ENCODE measurements around the gene TENM4.

TENM4 gene

GRCh38 chr11:78787696-78788095, 653.1 kb downstream of the TENM4 start:
- Histone ChIP-seq H3K79me2 (ENCODE audit: insufficient read depth, low read length) (no peaks in the 10 kb centered on the region), H3K36me3 (ENCODE audit: insufficient read depth, low read length) (no peaks in the 10 kb centered on the region), H3K27me3 (ENCODE audit: insufficient read depth, low read length, poor library complexity) (peaks cover 2% of the 10 kb centered on the region), H3K4me2 (ENCODE audit: insufficient read depth, low read length) (no peak overlapping the region), H3K9ac (ENCODE audit: low read depth, low read length) (no peak overlapping the region), H3K4me3 (ENCODE audit: low read depth in 1 of 2, low read length in 2 of 2) (no peak overlapping the region), H3K27ac (ENCODE audit: low read length) (no peak overlapping the region), H3K4me1 (ENCODE audit: insufficient read depth, low read length) (no peaks in the 10 kb centered on the region), H4K20me1 (ENCODE audit: insufficient read depth, low read length) (no peaks in the 10 kb centered on the region), H2AFZ (ENCODE audit: low read depth, low read length) (no peak overlapping the region), H3K9me3 (ENCODE audit: insufficient read depth, low read length, severe bottlenecking) (no peaks in the 10 kb centered on the region)
- ATAC-seq (ENCODE audit: insufficient read depth, low read depth) (no peak), DNase-seq (no peak)
- TF ChIP-seq EZH2 (IDR thresholded peaks at IDR 0.05; ENCODE audit: borderline replicate concordance, low read depth, low read length, severe bottlenecking) (no peak), CTCF (IDR thresholded peaks at IDR 0.05; ENCODE audit: borderline replicate concordance, extremely low read depth, low read length, poor library complexity, severe bottlenecking) (no peak)

GRCh38 chr11:78786746-78787145, 654.1 kb downstream of the TENM4 start:
- no peak for TF ChIP-seq EZH2 (IDR thresholded peaks at IDR 0.05; ENCODE audit: borderline replicate concordance, low read depth, low read length, severe bottlenecking)
- TF ChIP-seq CTCF (IDR thresholded peaks at IDR 0.05; ENCODE audit: borderline replicate concordance, extremely low read depth, low read length, poor library complexity, severe bottlenecking) = no peak
- H3K4me2 ChIP-seq (ENCODE audit: insufficient read depth, low read length) = no peak overlapping the region
- no peaks in the 10 kb centered on the region for H3K79me2 ChIP-seq (ENCODE audit: insufficient read depth, low read length)
- no peaks in the 10 kb centered on the region for H3K4me1 ChIP-seq (ENCODE audit: insufficient read depth, low read length)
- DNase-seq (no peak), ATAC-seq (ENCODE audit: insufficient read depth, low read depth) (no peak)
- H3K4me3 ChIP-seq (ENCODE audit: low read depth in 1 of 2, low read length in 2 of 2) = no peak overlapping the region
- H3K36me3 ChIP-seq (ENCODE audit: insufficient read depth, low read length) = no peaks in the 10 kb centered on the region
- H3K9ac ChIP-seq (ENCODE audit: low read depth, low read length) = no peak overlapping the region
- H3K27ac ChIP-seq (ENCODE audit: low read length) = no peak overlapping the region
- no peak overlapping the region for H2AFZ ChIP-seq (ENCODE audit: low read depth, low read length)
- H3K27me3 ChIP-seq (ENCODE audit: insufficient read depth, low read length, poor library complexity) = peaks cover 2% of the 10 kb centered on the region
- no peaks in the 10 kb centered on the region for H4K20me1 ChIP-seq (ENCODE audit: insufficient read depth, low read length)
- H3K9me3 ChIP-seq (ENCODE audit: insufficient read depth, low read length, severe bottlenecking) = no peaks in the 10 kb centered on the region

GRCh38 chr11:78786086-78786485, 654.7 kb downstream of the TENM4 start:
- Histone ChIP-seq H3K4me3 (ENCODE audit: low read depth in 1 of 2, low read length in 2 of 2) (no peak overlapping the region), H3K36me3 (ENCODE audit: insufficient read depth, low read length) (no peaks in the 10 kb centered on the region), H3K27me3 (ENCODE audit: insufficient read depth, low read length, poor library complexity) (peaks cover 2% of the 10 kb centered on the region), H3K27ac (ENCODE audit: low read length) (no peak overlapping the region), H4K20me1 (ENCODE audit: insufficient read depth, low read length) (no peaks in the 10 kb centered on the region), H3K9ac (ENCODE audit: low read depth, low read length) (no peak overlapping the region), H3K9me3 (ENCODE audit: insufficient read depth, low read length, severe bottlenecking) (no peaks in the 10 kb centered on the region), H3K79me2 (ENCODE audit: insufficient read depth, low read length) (no peaks in the 10 kb centered on the region), H3K4me2 (ENCODE audit: insufficient read depth, low read length) (no peak overlapping the region), H3K4me1 (ENCODE audit: insufficient read depth, low read length) (no peaks in the 10 kb centered on the region), H2AFZ (ENCODE audit: low read depth, low read length) (no peak overlapping the region)
- TF ChIP-seq CTCF (IDR thresholded peaks at IDR 0.05; ENCODE audit: borderline replicate concordance, extremely low read depth, low read length, poor library complexity, severe bottlenecking) (no peak), EZH2 (IDR thresholded peaks at IDR 0.05; ENCODE audit: borderline replicate concordance, low read depth, low read length, severe bottlenecking) (no peak)
- ATAC-seq (ENCODE audit: insufficient read depth, low read depth) (no peak), DNase-seq (no peak)

Measured in DND-41 (cell line).